Activated CD8-positive, alpha-beta T cell treated with anti-CD3 and anti-CD28 coated beads, Interleukin-2, amount 10 ng/mL, durations not matched to agents 7 days and 5 days (primary cell): ENCODE results near the gene TMEM217. TPM values are rescaled to one million over a fixed set of nuclear protein-coding genes. Genes with fewer than 3 reads are reported as not detected.
"Not testable (repeated sequence)": the region's sequence is repeated elsewhere in the genome, so short reads cannot be mapped to it uniquely, and the experiment has no call there.

Experiments
- ATAC-seq: fragments of 150-1000 bp; cut with Tn5 transposase; one replicate; pipeline ENCODE4 v1.10.0; 2021; ENCODE audit warnings: moderate library complexity
- CTCF ChIA-PET: fragments of 350-600 bp; sonication (Branson Sonifier 250); formaldehyde crosslinking; loops from one replicate; lab custom pipeline; 2021; ENCODE audit warnings: antibody characterized with exemption; lab: Charles Lee
- POLR2A ChIA-PET: fragments of 350-600 bp; sonication (Branson Sonifier 250); formaldehyde crosslinking; loops from one replicate; lab custom pipeline; 2021; ENCODE audit warnings: antibody characterized with exemption; lab: Charles Lee
- DNase-seq: peaks from one replicate; pipeline ENCODE4 v3.0.0-alpha.2; 2020
- H3K27ac Mint-ChIP-seq: one replicate; pipeline ENCODE4 v1.8.0; 2021; ENCODE audit warnings: mild to moderate bottlenecking, mixed read lengths
- H3K27me3 Mint-ChIP-seq: one replicate; pipeline ENCODE4 v1.8.0; 2021; ENCODE audit warnings: low read depth, mixed read lengths
- H3K36me3 Mint-ChIP-seq: one replicate; pipeline ENCODE4 v1.8.0; 2021; ENCODE audit warnings: low read depth, mixed read lengths
- H3K4me1 Mint-ChIP-seq: one replicate; pipeline ENCODE4 v1.8.0; 2021; ENCODE audit warnings: low read depth, mixed read lengths
- H3K4me3 Mint-ChIP-seq: one replicate; pipeline ENCODE4 v1.8.0; 2021; ENCODE audit warnings: mild to moderate bottlenecking, mixed read lengths
- H3K9me3 Mint-ChIP-seq: one replicate; pipeline ENCODE4 v1.8.0; 2022; ENCODE audit warnings: mixed read lengths; ENCODE audit not compliant: insufficient read depth
- total RNA-seq, 2 experiments: library from RNA; stranded (reverse); gene quantifications; one replicate each; pipeline ENCODE4 v1.2.3, GENCODE V29; 2021

The TMEM217 gene
- total RNA-seq, 2 experiments from 2014 or later, result 3.1 to 3.2 TPM

DNA sequence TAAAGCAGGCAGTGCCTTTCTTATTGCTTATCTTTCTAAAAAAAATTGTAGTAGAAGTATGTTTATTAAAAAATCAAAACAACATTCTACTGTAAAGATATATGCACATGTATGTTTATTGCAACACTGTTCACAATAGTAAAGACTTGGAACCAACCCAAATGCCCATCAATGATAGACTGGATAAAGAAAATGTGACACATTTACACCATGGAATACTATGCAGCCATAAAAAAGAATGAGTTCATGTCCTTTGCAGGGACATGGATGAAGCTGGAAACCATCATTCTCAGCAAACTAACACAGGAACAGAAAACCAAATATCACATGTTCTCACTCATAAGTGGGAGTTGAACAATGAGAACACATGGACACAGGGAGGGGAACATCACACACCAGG is 39.7 kb upstream of the TMEM217 start:
- ATAC-seq, H3K4me1 Mint-ChIP-seq, POLR2A ChIA-PET, H3K9me3 Mint-ChIP-seq, H3K4me3 Mint-ChIP-seq, H3K27me3 Mint-ChIP-seq, DNase-seq, CTCF ChIA-PET, H3K27ac Mint-ChIP-seq: not testable (repeated sequence)
- peaks cover 45% of the 10 kb centered on the region for H3K36me3 Mint-ChIP-seq

DNA sequence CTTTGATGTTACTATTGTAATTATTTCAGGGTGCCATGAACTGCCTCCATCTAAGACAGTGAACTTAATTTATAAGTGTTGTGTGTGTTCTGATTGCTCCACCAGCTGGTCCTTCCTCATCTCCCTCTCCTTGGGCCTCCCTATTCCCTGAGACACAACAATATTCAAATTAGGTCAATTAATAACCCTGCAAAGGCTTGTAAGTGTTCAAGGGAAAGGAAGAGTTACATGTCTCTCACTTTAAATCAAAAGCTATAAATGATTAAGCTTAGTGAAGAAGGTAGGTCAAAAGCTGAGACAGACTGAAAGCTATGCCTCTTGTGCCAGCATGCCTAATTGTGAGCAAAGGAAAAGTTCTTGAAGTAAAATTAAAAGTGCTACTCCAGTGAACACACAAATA is 35.5 kb upstream of the TMEM217 start:
- Mint-ChIP-seq H3K4me3 (no peak overlapping the region), H3K9me3 (no peaks in the 10 kb centered on the region), H3K36me3 (peaks cover 66% of the 10 kb centered on the region), H3K27me3 (no peaks in the 10 kb centered on the region), H3K27ac (no peak overlapping the region), H3K4me1 (peaks cover 37% of the 10 kb centered on the region)
- DNase-seq, result no peak
- POLR2A ChIA-PET, result no interaction called here
- CTCF ChIA-PET, result interaction anchor here (1.2 to 2.1 kb wide), 6 partner anchors 9 to 275 kb away, joined by 3 to 11 read pairs (median 6); no protein-coding TSS in a partner anchor
- no peak for ATAC-seq

DNA sequence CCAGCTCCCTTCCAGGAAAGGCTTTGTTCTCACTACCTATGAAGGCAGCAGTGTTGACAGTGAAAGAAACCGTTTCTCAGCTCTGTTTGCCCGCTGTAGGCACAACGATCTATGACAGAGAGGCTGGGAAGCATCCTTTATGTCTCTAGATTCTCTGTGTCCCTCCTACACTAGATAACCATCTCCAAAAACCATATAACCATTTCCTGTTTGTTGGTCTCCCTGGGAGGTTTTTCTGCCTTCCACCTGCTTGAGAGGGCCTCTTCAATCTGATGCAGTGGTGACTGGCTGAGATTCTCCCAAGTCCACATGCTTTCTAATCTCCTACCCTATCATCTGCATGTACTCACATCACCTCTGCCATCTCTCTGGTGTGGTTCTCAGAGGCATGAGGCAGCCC is 32.0 kb upstream of the TMEM217 start:
- ChIA-PET POLR2A (interaction anchor here (0.5 to 2.4 kb wide), 5 partner anchors 10 to 301 kb away, joined by 3 to 13 read pairs (median 4); partner anchors contain the start of genes TBC1D22B and TMEM217), CTCF (interaction anchor here (0.8 to 1.9 kb wide), 7 partner anchors 9 to 268 kb away, joined by 3 to 7 read pairs (median 4); no protein-coding TSS in a partner anchor)
- Mint-ChIP-seq H3K27ac (peak overlapping the region; percentile 85), H3K9me3 (no peaks in the 10 kb centered on the region), H3K4me1 (peaks cover 45% of the 10 kb centered on the region), H3K36me3 (peaks cover 67% of the 10 kb centered on the region), H3K27me3 (no peaks in the 10 kb centered on the region), H3K4me3 (peak overlapping the region; percentile 4)
- peak; percentile 91 for ATAC-seq
- DNase-seq, result peak; percentile 73

DNA sequence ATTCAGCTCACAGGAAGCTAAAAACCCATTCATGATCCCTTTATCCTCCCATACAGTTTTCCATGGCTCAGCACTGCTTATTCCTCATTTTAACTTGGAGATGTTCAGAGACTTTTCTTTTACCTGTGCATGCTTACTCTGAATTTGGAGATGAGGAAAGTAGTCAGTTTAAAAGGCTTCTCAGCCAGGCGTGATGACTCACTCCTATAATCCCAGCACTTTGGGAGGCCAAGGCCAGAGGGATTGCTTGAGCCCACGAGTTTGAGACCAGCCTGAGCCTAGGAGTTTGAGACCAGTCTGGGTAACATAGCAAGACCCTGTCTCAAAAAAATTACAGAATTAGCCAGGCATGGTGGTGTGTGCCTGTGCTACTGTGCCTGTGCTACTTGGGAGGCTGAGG is 30.3 kb upstream of the TMEM217 start:
- ATAC-seq (no peak), DNase-seq (no peak)
- H3K4me3 Mint-ChIP-seq, result no peak overlapping the region
- no peak overlapping the region for H3K27ac Mint-ChIP-seq
- H3K27me3 Mint-ChIP-seq, result no peaks in the 10 kb centered on the region
- H3K9me3 Mint-ChIP-seq, result no peaks in the 10 kb centered on the region
- H3K36me3 Mint-ChIP-seq, result peaks cover 70% of the 10 kb centered on the region
- peaks cover 45% of the 10 kb centered on the region for H3K4me1 Mint-ChIP-seq
- CTCF ChIA-PET, result interaction anchor here (1.9 to 2.1 kb wide), 2 partner anchors 26 to 79 kb away, joined by 7 read pairs; no protein-coding TSS in a partner anchor
- POLR2A ChIA-PET, result no interaction called here

DNA sequence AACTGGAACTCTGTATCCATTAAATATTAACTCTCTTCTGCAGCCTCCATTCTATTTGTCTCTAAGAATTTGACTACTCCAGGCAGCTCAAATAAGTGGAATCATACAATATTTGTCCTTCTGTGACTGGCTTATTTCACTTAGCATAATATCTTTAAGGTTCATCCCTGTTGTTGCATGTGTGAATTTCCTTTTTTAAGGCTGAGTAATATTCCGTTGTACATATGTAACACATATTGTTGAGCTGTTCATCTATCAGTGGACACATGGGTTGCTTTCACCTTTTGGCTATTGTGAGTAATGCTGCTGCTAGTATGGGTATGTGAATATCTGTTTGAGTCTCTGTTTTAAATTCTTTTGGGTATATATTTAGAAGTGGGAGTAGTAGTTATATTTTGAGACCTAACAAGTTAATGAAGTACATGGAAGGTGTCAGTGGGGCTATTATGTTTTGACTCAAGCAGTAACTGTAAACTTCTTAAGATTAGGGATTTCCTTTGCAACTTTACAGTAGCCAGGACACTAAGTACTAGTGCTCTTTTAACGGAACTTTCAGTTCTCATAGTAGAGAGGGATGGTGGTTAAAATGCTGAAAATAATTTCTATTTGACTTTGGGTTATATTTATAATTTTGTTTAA is 29.7 kb upstream of the TMEM217 start:
- Mint-ChIP-seq H3K27ac (no peak overlapping the region), H3K4me3 (no peak overlapping the region)
- CTCF ChIA-PET, result interaction anchor here (2.1 kb wide), 1 partner anchor 26 kb away, joined by 7 read pairs; no protein-coding TSS in a partner anchor

DNA sequence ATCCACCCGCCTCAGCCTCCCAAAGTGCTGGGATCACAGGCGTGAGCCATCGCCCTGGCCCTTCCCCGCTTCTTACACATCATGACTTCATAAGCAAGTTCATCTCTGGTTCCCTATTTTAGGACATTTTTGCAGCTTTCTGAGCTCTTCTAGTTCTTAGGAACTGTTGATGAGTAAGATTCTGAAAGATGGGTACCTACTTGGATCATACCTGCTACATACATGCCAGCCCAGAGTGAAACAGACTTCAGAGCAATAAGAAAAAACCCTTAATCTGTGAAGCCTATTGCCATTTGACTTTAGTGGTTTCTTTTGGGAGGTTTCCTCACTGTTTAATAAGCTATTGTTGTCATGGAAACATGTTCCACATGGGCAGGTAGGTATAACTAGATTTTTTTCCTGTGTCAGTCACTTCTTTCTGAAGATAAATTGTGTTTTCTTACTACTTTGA is 27.9 kb upstream of the TMEM217 start:
- ChIA-PET CTCF (interaction anchor here (1.6 kb wide), 1 partner anchor 264 kb away, joined by 3 read pairs; no protein-coding TSS in a partner anchor), POLR2A (interaction anchor here (0.7 kb wide), 1 partner anchor 28 kb away, joined by 3 read pairs; the partner anchor contains the start of genes TBC1D22B and TMEM217)
- Mint-ChIP-seq H3K4me1 (peaks cover 41% of the 10 kb centered on the region), H3K36me3 (peaks cover 60% of the 10 kb centered on the region), H3K27me3 (no peaks in the 10 kb centered on the region), H3K9me3 (no peaks in the 10 kb centered on the region), H3K27ac (no peak overlapping the region), H3K4me3 (no peak overlapping the region)
- ATAC-seq (no peak), DNase-seq (no peak)

More for the DNA sequence above, 29.7 kb upstream of the TMEM217 start:
- DNase-seq (no peak), ATAC-seq (no peak)
- peaks cover 45% of the 10 kb centered on the region for H3K4me1 Mint-ChIP-seq
- peaks cover 73% of the 10 kb centered on the region for H3K36me3 Mint-ChIP-seq
- H3K9me3 Mint-ChIP-seq, result no peaks in the 10 kb centered on the region
- H3K27me3 Mint-ChIP-seq, result no peaks in the 10 kb centered on the region
- POLR2A ChIA-PET, result no interaction called here

DNA sequence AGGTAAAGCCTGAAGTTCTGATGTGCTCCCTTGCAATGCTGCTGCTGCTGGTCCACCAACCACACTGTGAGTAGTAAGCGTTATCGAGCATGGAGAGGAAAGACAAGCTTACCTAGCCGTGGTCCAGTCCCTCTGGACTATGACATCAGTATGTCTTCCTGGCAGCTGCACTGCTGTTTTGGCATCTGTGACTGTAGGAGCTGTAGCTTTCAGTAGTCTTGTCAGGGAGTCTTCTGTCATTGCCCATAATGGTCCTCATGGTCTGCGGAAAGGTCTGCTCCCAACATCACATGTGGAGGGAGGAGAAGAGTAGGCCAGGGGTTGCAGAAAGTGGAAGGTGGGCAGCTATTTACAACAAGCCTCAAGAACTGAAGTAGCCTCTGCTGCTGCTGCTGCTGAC is 26.8 kb upstream of the TMEM217 start:
- Mint-ChIP-seq H3K4me3 (no peak overlapping the region), H3K4me1 (peaks cover 41% of the 10 kb centered on the region), H3K36me3 (peaks cover 57% of the 10 kb centered on the region), H3K27ac (no peak overlapping the region), H3K27me3 (no peaks in the 10 kb centered on the region), H3K9me3 (no peaks in the 10 kb centered on the region)
- ChIA-PET CTCF (no interaction called here), POLR2A (no interaction called here)
- DNase-seq (no peak), ATAC-seq (no peak)

DNA sequence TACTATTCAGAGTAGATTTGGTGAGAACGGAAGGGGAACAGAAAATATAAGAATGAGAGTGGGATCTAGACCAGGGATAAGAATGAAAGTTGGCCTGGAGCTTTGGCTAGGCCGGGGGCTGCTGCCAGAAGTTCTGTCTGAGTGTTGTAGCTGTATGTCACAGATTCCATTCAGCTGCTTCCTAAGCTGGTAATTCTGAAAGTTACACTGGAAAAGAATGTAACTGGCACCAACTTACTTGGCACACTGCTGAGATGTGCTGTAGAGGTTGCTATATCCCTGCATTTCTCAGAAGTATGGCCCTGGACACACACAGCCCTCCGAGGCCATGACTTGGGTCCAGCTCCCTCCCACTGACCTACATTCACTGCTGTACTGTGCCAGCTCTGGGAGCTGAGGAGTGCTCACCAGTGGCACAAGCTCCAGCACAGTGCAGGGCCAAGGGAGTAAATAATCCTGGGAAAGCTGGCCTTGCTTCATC is 25.8 kb upstream of the TMEM217 start:
- ChIA-PET CTCF (interaction anchor here (2.3 kb wide), 1 partner anchor 10 kb away, joined by 6 read pairs; no protein-coding TSS in a partner anchor), POLR2A (interaction anchor here (1.5 kb wide), 1 partner anchor 26 kb away, joined by 3 read pairs; the partner anchor contains the start of genes TBC1D22B and TMEM217)
- Mint-ChIP-seq H3K4me3 (no peak overlapping the region), H3K27me3 (no peaks in the 10 kb centered on the region), H3K27ac (no peak overlapping the region), H3K9me3 (no peaks in the 10 kb centered on the region), H3K4me1 (peaks cover 41% of the 10 kb centered on the region), H3K36me3 (peaks cover 60% of the 10 kb centered on the region)
- no peak for DNase-seq
- ATAC-seq, result no peak

DNA sequence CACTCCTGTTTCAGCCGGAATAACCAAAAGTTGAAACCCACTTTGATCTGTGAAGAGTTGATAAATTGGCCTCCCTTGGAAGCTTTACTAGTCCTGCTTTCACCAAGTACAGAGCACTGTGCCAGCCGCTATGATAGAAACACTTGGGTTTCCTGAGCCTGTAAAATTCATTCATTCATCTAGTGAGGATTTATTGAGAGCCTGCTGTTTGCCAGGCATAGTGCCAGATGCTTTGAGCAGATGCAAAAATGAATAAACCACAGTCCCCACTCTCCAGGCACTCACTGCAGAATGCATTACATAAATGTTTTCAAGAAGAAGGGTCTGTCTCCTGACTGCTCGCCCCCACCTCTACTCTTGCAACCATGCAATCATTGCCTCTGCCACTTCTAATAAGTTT is 25.3 kb upstream of the TMEM217 start:
- H3K36me3 Mint-ChIP-seq, result peaks cover 57% of the 10 kb centered on the region
- CTCF ChIA-PET, result interaction anchor here (2.3 kb wide), 1 partner anchor 10 kb away, joined by 6 read pairs; no protein-coding TSS in a partner anchor
- no peak for ATAC-seq

DNA sequence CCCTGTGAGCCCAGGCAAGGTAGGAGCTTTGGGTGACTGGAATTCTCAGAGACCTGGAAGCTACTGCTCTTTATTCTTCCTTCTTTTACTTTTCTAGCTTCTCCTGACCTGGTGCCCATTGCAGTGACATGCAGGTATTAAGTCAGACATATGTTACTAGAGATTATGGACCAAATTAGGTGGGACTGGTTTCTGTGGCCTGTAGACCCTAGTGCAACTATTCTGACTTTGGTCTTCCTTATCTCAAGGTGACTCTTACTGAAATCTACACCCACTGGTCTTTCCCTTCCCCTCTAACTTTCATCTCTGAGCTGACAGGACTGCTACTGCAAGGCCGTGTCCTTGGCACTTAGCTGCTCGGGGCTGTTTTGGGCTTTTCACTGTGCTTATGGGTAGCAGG is 24.4 kb upstream of the TMEM217 start:
- Mint-ChIP-seq H3K27me3 (no peaks in the 10 kb centered on the region), H3K4me1 (peaks cover 40% of the 10 kb centered on the region), H3K27ac (no peak overlapping the region), H3K9me3 (no peaks in the 10 kb centered on the region), H3K36me3 (peaks cover 54% of the 10 kb centered on the region), H3K4me3 (no peak overlapping the region)
- no peak for ATAC-seq
- ChIA-PET POLR2A (interaction anchor here (1.5 kb wide), 1 partner anchor 25 kb away, joined by 3 read pairs; the partner anchor contains the start of genes TBC1D22B and TMEM217), CTCF (interaction anchor here (2.3 kb wide), 1 partner anchor 9 kb away, joined by 6 read pairs; no protein-coding TSS in a partner anchor)
- no peak for DNase-seq

More for the DNA sequence above, 25.3 kb upstream of the TMEM217 start:
- Mint-ChIP-seq H3K27me3 (no peaks in the 10 kb centered on the region), H3K27ac (no peak overlapping the region), H3K4me1 (peaks cover 40% of the 10 kb centered on the region), H3K9me3 (no peaks in the 10 kb centered on the region), H3K4me3 (no peak overlapping the region)
- POLR2A ChIA-PET, result interaction anchor here (1.5 kb wide), 1 partner anchor 25 kb away, joined by 3 read pairs; the partner anchor contains the start of genes TBC1D22B and TMEM217
- DNase-seq, result no peak

DNA sequence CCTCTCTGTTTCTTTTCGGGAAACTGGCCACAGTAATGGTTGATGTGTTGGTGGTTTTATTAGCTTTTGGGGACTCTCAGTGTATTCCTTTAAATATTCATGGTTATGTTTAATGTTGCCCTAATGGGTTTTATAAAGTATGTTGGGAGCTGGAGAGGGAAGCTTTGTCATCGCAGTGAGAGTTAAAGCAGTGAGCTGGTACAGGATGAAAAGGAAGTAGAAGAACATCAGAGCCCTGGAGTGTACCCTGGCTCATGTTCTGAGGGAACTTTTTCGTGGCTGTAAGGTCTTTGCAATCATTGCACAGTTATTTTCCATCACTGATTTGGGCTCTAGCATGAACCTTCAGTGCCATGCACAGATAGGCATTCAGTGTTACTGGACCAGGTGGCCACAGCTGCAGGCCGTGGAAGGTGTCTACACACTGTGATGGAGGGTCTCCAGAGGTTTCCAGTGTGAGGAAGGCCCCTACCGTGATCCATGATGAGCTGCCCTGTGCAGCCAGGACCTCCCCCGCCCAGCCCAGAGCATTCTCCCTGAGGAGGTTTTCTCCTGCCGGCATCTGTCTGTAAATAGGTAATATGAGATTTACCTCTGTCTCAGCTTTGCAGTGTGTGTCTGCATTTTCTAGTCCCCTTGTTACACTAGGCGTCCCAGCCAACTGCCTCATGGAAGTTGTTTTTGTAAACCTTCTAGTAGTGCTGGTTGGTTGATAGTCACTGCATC is 22.4 kb upstream of the TMEM217 start:
- H3K36me3 Mint-ChIP-seq, result peaks cover 51% of the 10 kb centered on the region
- ATAC-seq (no peak), DNase-seq (no peak)
- peak overlapping the region; percentile 28 for H3K27ac Mint-ChIP-seq
- POLR2A ChIA-PET, result interaction anchor here (0.6 to 1.4 kb wide), 2 partner anchors 9 to 38 kb away, joined by 4 to 5 read pairs; no protein-coding TSS in a partner anchor
- H3K4me3 Mint-ChIP-seq, result no peak overlapping the region
- peaks cover 58% of the 10 kb centered on the region for H3K4me1 Mint-ChIP-seq
- CTCF ChIA-PET, result interaction anchor here (1.2 to 2.6 kb wide), 3 partner anchors 10 to 34 kb away, joined by 4 to 7 read pairs (median 4); no protein-coding TSS in a partner anchor
- no peaks in the 10 kb centered on the region for H3K9me3 Mint-ChIP-seq
- no peaks in the 10 kb centered on the region for H3K27me3 Mint-ChIP-seq
